Ovary (tissue), 9 donors: ENCODE measurements around the gene SCO2. TPM values are rescaled to one million over a fixed set of nuclear protein-coding genes. Genes with fewer than 3 reads are reported as not detected.
"Not testable (repeated sequence)": the region's sequence is repeated elsewhere in the genome, so short reads cannot be mapped to it uniquely, and the experiment has no call there.

Experiments
- DNase-seq, 5 donors: peaks; one replicate each; pipeline ENCODE4 v3.0.0-alpha.2; 2019 to 2020
- H3K27ac ChIP-seq, 2 donors: fragments of 200-600 bp; one replicate each; pipeline versions ENCODE4 v1.5.1 to v1.8.0; 2019 to 2022
- H3K27me3 ChIP-seq: fragments of 200-600 bp; one replicate; pipeline ENCODE4 v1.8.0; 2022
- H3K36me3 ChIP-seq: fragments of 200-600 bp; sonication (generic); one replicate; pipeline ENCODE4 v1.5.1; 2019
- H3K4me1 ChIP-seq: one replicate; pipeline ENCODE4 v1.8.1; 2013; ENCODE audit warnings: mild to moderate bottlenecking, moderate library complexity; ENCODE audit not compliant: insufficient read depth
- H3K4me3 ChIP-seq: fragments of 200-600 bp; sonication (generic); one replicate; pipeline ENCODE4 v1.5.1; 2017
- H3K9me3 ChIP-seq, 2 donors: fragments of 200-600 bp in 1 of 2; sonication (generic) in 1 of 2; one replicate each; pipeline versions ENCODE4 v1.5.1 to v1.8.1; 2013 to 2019; ENCODE audit warnings: mild to moderate bottlenecking in 1 of 2, moderate library complexity in 1 of 2
- EP300 ChIP-seq: sonication (generic); formaldehyde crosslinking; IDR thresholded peaks from one replicate; pipeline ENCODE4 v1.6.1; 2017; ENCODE audit warnings: antibody characterized with exemption
- POLR2A ChIP-seq: fragments of 450-650 bp; IDR thresholded peaks from one replicate; pipeline ENCODE4 v1.6.1; 2017; ENCODE audit warnings: antibody characterized with exemption, mild to moderate bottlenecking, moderate library complexity
- WGBS, 3 donors: extraction: QIAGEN DNeasy Blood & Tissue Kit in 1 of 3; methylation state at CpG; one replicate each; pipeline versions ENCODE4 v1.1.5 to v1.1.7; 2013 to 2017; 5-methylcytosine and 5-hydroxymethylcytosine counted together
- intact Hi-C, 4 donors: fragments of 100-400 bp; cut with DNase I; formaldehyde crosslinking; loops; one replicate each; pipeline versions ENCODE4 v1.11.0 to v1.15.1; 2022 to 2023
- polyA plus RNA-seq, 2 donors: library from polyadenylated mRNA; stranded (reverse); fragments of 200-250 nt in 1 of 2; fragments of 350-450 nt in 1 of 2; fragmentation: Illumina TruSeq in 1 of 2; extraction: RNeasy Lipid Tissue Mini Kit (QIAGEN cat#74804) in 1 of 2; gene quantifications; one replicate each; pipeline ENCODE4 v1.2.3, GENCODE V29; 2013 to 2014
- total RNA-seq, 7 donors: library from RNA; depleted of rRNA in 2 of 7; stranded (reverse); fragments of >200 nt in 2 of 7; fragmentation: NEBNext Ultra II Directional in 3 of 7; extraction: Animal tissue kit (Norgen Biotek cat#: 25700) in 3 of 7; gene quantifications; one replicate each; pipeline versions ENCODE4 v1.1.0 to v1.2.4, GENCODE V29; 2016 to 2023
- TF ChIP-seq, protein P1 (sequence below), 3 donors: fragments of 450-650 bp in 2 of 3; fragments of 200-600 bp in 1 of 3; IDR thresholded peaks; one replicate each; pipeline versions ENCODE4 v1.5.1 to v1.8.0; 2016 to 2022; ENCODE audit warnings: antibody characterized with exemption in 3 of 3, mild to moderate bottlenecking in 1 of 3
- donor health status: DM: no; HTN: no; CAD: no; lungs with moderate emphysema.
- donor health status: DM: no; HTN: no; CAD: no.
- donor health status: Bipolar disorder and iron deficiency.
- donor health status: DM: yes; HTN: yes; CAD: no.
- donor health status: DM: no; HTN: no; CAD: no.
- donor health status: DM: yes; HTN: yes; CAD: no.

Gene SCO2
- total and polyA plus RNA-seq, 9 donors = 0.73 to 5.1 (median 0.97) TPM; not detected in 4

DNA sequence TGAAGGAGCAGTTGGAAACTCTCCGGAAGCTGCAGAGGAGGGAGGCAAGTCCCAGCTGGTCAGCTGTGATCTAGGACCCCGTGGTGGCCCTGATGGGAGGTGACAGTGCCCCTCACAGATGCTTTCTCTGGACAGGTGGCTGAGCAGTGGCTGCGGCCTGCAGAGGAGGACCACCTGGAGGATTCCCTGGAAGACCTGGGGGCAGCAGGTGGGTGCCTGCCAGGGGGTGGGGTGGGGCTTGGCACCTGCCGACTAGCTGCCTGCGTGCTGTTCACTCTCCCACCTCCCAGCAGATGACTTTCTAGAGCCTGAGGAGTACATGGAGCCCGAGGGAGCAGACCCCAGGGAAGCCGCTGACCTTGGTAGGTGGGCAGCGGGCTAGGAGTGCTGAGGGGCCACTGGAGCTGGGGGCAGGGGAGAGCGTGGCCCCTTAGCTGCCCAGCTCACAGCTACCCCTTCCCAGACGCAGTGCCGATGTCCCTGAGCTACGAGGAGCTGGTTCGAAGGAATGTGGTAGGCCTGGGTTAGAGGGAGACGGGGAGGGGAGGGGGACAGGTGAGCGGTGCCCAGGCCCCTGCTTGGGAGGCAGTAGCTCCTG, 3.1 kb downstream of the SCO2 start:
- WGBS, 3 donors = 78 to 83% (median 81%) methylated on average over 14 to 15 of the region's 15 CpGs
- DNase-seq = no peak
- no peaks in the 10 kb centered on the region for H3K36me3 ChIP-seq
- TF ChIP-seq, protein P1, sequence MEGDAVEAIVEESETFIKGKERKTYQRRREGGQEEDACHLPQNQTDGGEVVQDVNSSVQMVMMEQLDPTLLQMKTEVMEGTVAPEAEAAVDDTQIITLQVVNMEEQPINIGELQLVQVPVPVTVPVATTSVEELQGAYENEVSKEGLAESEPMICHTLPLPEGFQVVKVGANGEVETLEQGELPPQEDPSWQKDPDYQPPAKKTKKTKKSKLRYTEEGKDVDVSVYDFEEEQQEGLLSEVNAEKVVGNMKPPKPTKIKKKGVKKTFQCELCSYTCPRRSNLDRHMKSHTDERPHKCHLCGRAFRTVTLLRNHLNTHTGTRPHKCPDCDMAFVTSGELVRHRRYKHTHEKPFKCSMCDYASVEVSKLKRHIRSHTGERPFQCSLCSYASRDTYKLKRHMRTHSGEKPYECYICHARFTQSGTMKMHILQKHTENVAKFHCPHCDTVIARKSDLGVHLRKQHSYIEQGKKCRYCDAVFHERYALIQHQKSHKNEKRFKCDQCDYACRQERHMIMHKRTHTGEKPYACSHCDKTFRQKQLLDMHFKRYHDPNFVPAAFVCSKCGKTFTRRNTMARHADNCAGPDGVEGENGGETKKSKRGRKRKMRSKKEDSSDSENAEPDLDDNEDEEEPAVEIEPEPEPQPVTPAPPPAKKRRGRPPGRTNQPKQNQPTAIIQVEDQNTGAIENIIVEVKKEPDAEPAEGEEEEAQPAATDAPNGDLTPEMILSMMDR (IDR thresholded peaks at IDR 0.05) = no peak
- TF ChIP-seq POLR2A (no peak), EP300 (no peak)
- peaks cover 11% of the 10 kb centered on the region for H3K4me1 ChIP-seq
- no peak overlapping the region for H3K27ac ChIP-seq
- H3K27me3 ChIP-seq = no peaks in the 10 kb centered on the region
- H3K4me3 ChIP-seq = no peak overlapping the region
- intact Hi-C loops = loop anchor here in 2 of 4 donors (10.0 kb wide), 2 partner anchors 268 to 278 kb away; partner anchors contain the start of genes HDAC10 (in 1 of the 2) and TUBGCP6 (in 1 of the 2)
- no peaks in the 10 kb centered on the region for H3K9me3 ChIP-seq

DNA sequence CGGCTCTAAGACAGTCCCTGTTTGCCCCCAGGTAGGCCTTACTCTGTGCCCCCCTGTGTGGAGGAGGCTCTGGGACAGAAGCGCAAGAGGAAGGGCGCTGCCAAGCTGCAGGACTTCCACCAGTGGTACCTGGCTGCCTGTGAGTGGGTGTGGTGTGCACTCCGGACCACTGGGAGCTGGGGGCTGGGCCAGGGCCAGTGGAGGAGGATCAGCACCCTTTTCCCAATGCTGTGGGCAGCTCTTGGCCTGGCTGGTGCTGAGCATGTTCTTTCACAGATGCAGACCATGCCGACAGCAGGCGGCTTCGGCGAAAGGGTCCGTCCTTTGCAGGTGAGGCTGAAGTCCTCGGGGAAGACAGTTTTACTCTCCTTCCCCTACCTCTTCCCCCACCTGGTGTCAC, 3.7 kb downstream of the SCO2 start:
- H3K9me3 ChIP-seq = no peaks in the 10 kb centered on the region
- no peak overlapping the region for H3K4me3 ChIP-seq
- no peak for DNase-seq
- H3K4me1 ChIP-seq = peaks cover 9% of the 10 kb centered on the region
- TF ChIP-seq EP300 (no peak), POLR2A (no peak)
- TF ChIP-seq, protein P1 (IDR thresholded peaks at IDR 0.05) = no peak
- H3K27me3 ChIP-seq = no peaks in the 10 kb centered on the region
- intact Hi-C loops = loop anchor here in 2 of 4 donors (10.0 kb wide), 2 partner anchors 267 to 277 kb away; partner anchors contain the start of genes HDAC10 (in 1 of the 2) and TUBGCP6 (in 1 of the 2)
- no peak overlapping the region for H3K27ac ChIP-seq
- no peaks in the 10 kb centered on the region for H3K36me3 ChIP-seq
- 87 to 94% (median 90%) methylated on average over 6 to 10 of the region's 10 CpGs for WGBS, 3 donors

DNA sequence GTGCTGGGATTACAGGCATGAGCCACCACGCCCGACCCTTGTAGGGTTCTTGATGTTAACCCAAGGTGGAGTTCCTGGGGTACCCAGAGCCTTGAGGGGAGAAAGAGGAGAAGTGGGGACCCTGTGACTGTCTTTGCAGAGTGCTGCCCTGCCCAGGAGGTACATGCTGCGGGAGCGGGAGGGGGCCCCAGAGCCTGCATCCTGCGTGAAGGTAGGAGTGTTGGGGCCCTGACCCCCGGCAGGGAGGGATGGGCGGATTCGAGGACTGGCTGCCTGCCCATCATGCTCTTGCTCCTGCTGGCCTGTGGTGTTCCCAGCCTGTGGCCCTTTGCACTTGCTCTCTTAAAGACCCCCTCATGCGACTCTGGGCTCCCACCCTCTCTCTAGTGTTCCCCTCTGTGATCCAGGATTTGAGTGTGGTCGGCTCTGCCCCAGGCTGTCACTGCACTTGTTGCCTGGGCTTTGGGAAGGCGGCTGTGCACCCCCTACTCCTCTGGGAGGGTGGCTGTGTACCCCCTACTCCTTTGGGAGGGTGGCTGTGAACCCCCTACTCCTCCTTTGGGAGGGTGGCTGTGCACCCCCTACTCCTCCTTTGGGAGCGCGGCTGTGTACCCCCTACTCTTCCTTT, 4.5 kb downstream of the SCO2 start:
- WGBS, 3 donors = 90 to 91% (median 91%) methylated on average over 13 of the region's 13 CpGs
- H3K4me1 ChIP-seq = peaks cover 6% of the 10 kb centered on the region
- TF ChIP-seq, protein P1 (IDR thresholded peaks at IDR 0.05) = no peak
- TF ChIP-seq EP300 = no peak
- no peak for TF ChIP-seq POLR2A
- H3K27me3 ChIP-seq = no peaks in the 10 kb centered on the region
- no peak for DNase-seq
- no peaks in the 10 kb centered on the region for H3K9me3 ChIP-seq
- H3K36me3 ChIP-seq = no peaks in the 10 kb centered on the region
- H3K4me3 ChIP-seq = no peak overlapping the region
- intact Hi-C loops = loop anchor here in 2 of 4 donors (10.0 kb wide), 2 partner anchors 266 to 276 kb away; partner anchors contain the start of genes HDAC10 (in 1 of the 2) and TUBGCP6 (in 1 of the 2)
- no peak overlapping the region for H3K27ac ChIP-seq

DNA sequence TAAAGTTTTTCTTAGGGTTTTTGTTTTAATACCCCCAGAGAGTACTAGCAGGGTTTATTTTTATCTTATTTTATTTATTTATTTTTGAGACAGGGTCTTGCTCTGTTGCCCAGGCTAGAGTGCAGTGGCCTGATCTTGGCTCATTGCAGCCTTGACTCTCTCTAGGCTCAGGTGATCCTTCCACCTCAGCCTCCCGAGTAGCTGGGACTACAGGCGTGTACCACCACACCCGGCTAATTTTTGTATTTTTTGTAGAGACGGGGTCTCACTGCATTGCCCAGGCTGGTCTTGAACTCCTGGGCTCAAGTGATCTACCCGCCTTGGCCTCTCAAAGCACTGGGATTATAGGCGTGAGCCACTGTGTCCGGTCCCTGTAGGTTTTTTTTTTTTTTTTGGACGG, 5.2 kb downstream of the SCO2 start:
- 95 to 96% (median 96%) methylated on average over 8 of the region's 8 CpGs for WGBS, 3 donors
- intact Hi-C loops = loop anchor here in 2 of 4 donors (10.0 kb wide), 2 partner anchors 265 to 275 kb away; partner anchors contain the start of genes HDAC10 (in 1 of the 2) and TUBGCP6 (in 1 of the 2)
- not testable (repeated sequence) for H3K9me3 ChIP-seq, H3K4me3 ChIP-seq, H3K27me3 ChIP-seq, H3K27ac ChIP-seq, H3K4me1 ChIP-seq, DNase-seq, H3K36me3 ChIP-seq

DNA sequence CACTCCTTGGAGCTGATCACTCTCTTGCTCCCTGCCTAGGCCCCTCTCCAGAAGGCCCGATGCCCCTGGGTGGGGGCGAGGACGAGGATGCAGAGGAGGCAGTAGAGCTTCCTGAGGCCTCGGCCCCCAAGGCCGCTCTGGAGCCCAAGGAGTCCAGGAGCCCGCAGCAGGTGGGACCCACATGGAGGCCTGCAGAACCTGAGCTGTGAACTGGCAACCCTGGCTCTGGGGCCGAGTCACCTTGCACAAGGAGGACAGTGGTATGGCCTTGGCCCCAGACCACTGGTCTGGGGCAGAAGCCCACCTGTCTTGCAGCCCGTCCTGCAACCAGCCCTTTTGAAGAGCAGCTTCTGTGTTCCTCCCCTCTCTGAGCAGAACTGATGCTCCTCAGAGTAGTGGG, 6.2 kb downstream of the SCO2 start:
- intact Hi-C loops = no loop called here
- WGBS, 3 donors = 90 to 95% (median 92%) methylated on average over 8 of the region's 8 CpGs
- Histone ChIP-seq H3K27ac (no peak overlapping the region), H3K27me3 (no peaks in the 10 kb centered on the region), H3K4me1 (no peaks in the 10 kb centered on the region), H3K36me3 (no peaks in the 10 kb centered on the region), H3K4me3 (no peak overlapping the region), H3K9me3 (no peaks in the 10 kb centered on the region)
- DNase-seq = no peak
- TF ChIP-seq POLR2A (no peak), EP300 (no peak)
- TF ChIP-seq, protein P1 (IDR thresholded peaks at IDR 0.05) = no peak
